HUES64 (cell line): Measurements from ENCODE around the gene EFCAB5. TPM values are rescaled to one million over a fixed set of nuclear protein-coding genes. Genes with fewer than 3 reads are reported as not detected.
"Not testable (repeated sequence)": the region's sequence is repeated elsewhere in the genome, so short reads cannot be mapped to it uniquely, and the experiment has no call there.

Experiments used
- H3K27ac ChIP-seq: 2 replicates; pipeline ENCODE4 v1.7.0; 2013; ENCODE audit warnings: low read depth, low read length, inconsistent platforms
- H3K27me3 ChIP-seq: 2 replicates; pipeline ENCODE4 v1.6.1; 2013; ENCODE audit warnings: mild to moderate bottlenecking, low read length; ENCODE audit not compliant: insufficient read depth
- H3K36me3 ChIP-seq: 2 replicates; pipeline ENCODE4 v1.6.1; 2013; ENCODE audit warnings: mild to moderate bottlenecking, low read length; ENCODE audit not compliant: insufficient read depth
- H3K4me1 ChIP-seq: 2 replicates; pipeline ENCODE4 v1.6.1; 2013; ENCODE audit warnings: mild to moderate bottlenecking, low read length, moderate library complexity; ENCODE audit not compliant: insufficient read depth
- H3K4me3 ChIP-seq: 2 replicates; pipeline ENCODE4 v1.5.1; 2013; ENCODE audit warnings: mild to moderate bottlenecking, low read length, moderate library complexity
- H3K9ac ChIP-seq: 2 replicates; pipeline ENCODE4 v1.6.1; 2013; ENCODE audit warnings: mild to moderate bottlenecking, low read depth, low read length
- H3K9me3 ChIP-seq: 2 replicates; pipeline ENCODE4 v1.6.1; 2013; ENCODE audit warnings: low read depth, low read length; ENCODE audit not compliant: insufficient read depth
- WGBS: fragments of 150-250, 120-280 bp; methylation state at CpG from one replicate; pipeline ENCODE4 v1.1.7; 2013; ENCODE audit warnings: missing lambda C conversion rate; 5-methylcytosine and 5-hydroxymethylcytosine counted together
- polyA plus RNA-seq, 2 experiments: library from polyadenylated mRNA; stranded (reverse); fragments of 50-300 nt; gene quantifications; one replicate each; pipeline ENCODE4 v1.2.3, GENCODE V29; 2013

The EFCAB5 gene
- not detected for polyA plus RNA-seq (2013, experiment 1 of 2)
- polyA plus RNA-seq (2013, experiment 2 of 2) = 0.51 TPM

GRCh38 chr17:29941334-29941733 lies at the start of gene EFCAB5:
TSS of gene EFCAB5 (plus strand) at chr17:29941634. CDS start at chr17:29941797, 163 bp downstream.
- H3K9ac ChIP-seq = no peak within 1 kb of the TSS
- H3K9me3 ChIP-seq = no peaks in the 10 kb centered on the region
- H3K36me3 ChIP-seq = no peaks in the 10 kb centered on the region
- H3K27me3 ChIP-seq = no peaks in the 10 kb centered on the region
- no peak within 1 kb of the TSS for H3K4me3 ChIP-seq
- H3K27ac ChIP-seq = no peak within 1 kb of the TSS
- WGBS = 100% methylated on average over 1 of the region's 1 CpG
- no peaks in the 10 kb centered on the region for H3K4me1 ChIP-seq

GRCh38 chr17:29892201-29892600 lies 49.2 kb upstream of the EFCAB5 start:
- Histone ChIP-seq H3K36me3 (no peaks in the 10 kb centered on the region), H3K9me3 (no peaks in the 10 kb centered on the region), H3K9ac (no peak overlapping the region), H3K4me3 (no peak overlapping the region), H3K27ac (no peak overlapping the region), H3K27me3 (no peaks in the 10 kb centered on the region), H3K4me1 (no peaks in the 10 kb centered on the region)

- H3K4me3 ChIP-seq, H3K4me1 ChIP-seq, H3K36me3 ChIP-seq, H3K27ac ChIP-seq, H3K9ac ChIP-seq, H3K9me3 ChIP-seq, H3K27me3 ChIP-seq: not testable (repeated sequence)
- 93% methylated on average over 4 of the region's 4 CpGs for WGBS
Observed at GRCh38 chr17:29897136-29897535, 44.3 kb upstream of the EFCAB5 start.

- WGBS = 100% methylated on average over 1 of the region's 2 CpGs
Observed at GRCh38 chr17:29903471-29903870, 38.0 kb upstream of the EFCAB5 start.

GRCh38 chr17:29905086-29905878 lies 36.2 kb upstream of the EFCAB5 start:
- H3K4me1 ChIP-seq = no peaks in the 10 kb centered on the region
- peaks cover 12% of the 10 kb centered on the region for H3K9me3 ChIP-seq
- H3K4me3 ChIP-seq = no peak overlapping the region
- no peak overlapping the region for H3K9ac ChIP-seq
- WGBS = 94% methylated on average over 3 of the region's 3 CpGs
- no peak overlapping the region for H3K27ac ChIP-seq
- no peaks in the 10 kb centered on the region for H3K36me3 ChIP-seq
- H3K27me3 ChIP-seq = no peaks in the 10 kb centered on the region

More at GRCh38 chr17:29903471-29903870, 38.0 kb upstream of the EFCAB5 start:
- Histone ChIP-seq H3K9ac (no peak overlapping the region), H3K4me1 (no peaks in the 10 kb centered on the region), H3K9me3 (peaks cover 12% of the 10 kb centered on the region), H3K27ac (no peak overlapping the region), H3K27me3 (no peaks in the 10 kb centered on the region), H3K36me3 (no peaks in the 10 kb centered on the region), H3K4me3 (no peak overlapping the region)

GRCh38 chr17:29905879-29906167 lies 35.6 kb upstream of the EFCAB5 start:
- H3K9me3 ChIP-seq = peaks cover 12% of the 10 kb centered on the region
- no peak overlapping the region for H3K27ac ChIP-seq
- WGBS = 94% methylated on average over 3 of the region's 3 CpGs
- no peak overlapping the region for H3K9ac ChIP-seq
- no peaks in the 10 kb centered on the region for H3K4me1 ChIP-seq
- H3K27me3 ChIP-seq = no peaks in the 10 kb centered on the region
- H3K4me3 ChIP-seq = no peak overlapping the region
- H3K36me3 ChIP-seq = no peaks in the 10 kb centered on the region

GRCh38 chr17:29906969-29907368 lies 34.5 kb upstream of the EFCAB5 start:
- Histone ChIP-seq H3K27ac (no peak overlapping the region), H3K9me3 (peaks cover 12% of the 10 kb centered on the region), H3K4me3 (no peak overlapping the region), H3K9ac (no peak overlapping the region), H3K36me3 (no peaks in the 10 kb centered on the region), H3K4me1 (no peaks in the 10 kb centered on the region), H3K27me3 (no peaks in the 10 kb centered on the region)
- WGBS = 100% methylated on average over 1 of the region's 2 CpGs

GRCh38 chr17:29909236-29910003 lies 32.0 kb upstream of the EFCAB5 start:
- Histone ChIP-seq H3K4me3 (no peak overlapping the region), H3K9ac (no peak overlapping the region), H3K27ac (no peak overlapping the region), H3K27me3 (no peaks in the 10 kb centered on the region), H3K36me3 (no peaks in the 10 kb centered on the region), H3K4me1 (no peaks in the 10 kb centered on the region), H3K9me3 (peaks cover 12% of the 10 kb centered on the region)
- 95% methylated on average over 5 of the region's 6 CpGs for WGBS

- H3K27me3 ChIP-seq = no peaks in the 10 kb centered on the region
- no peak overlapping the region for H3K4me3 ChIP-seq
- no peaks in the 10 kb centered on the region for H3K4me1 ChIP-seq
- H3K9me3 ChIP-seq = 0 out of 2 replicates have a peak, but pooled peaks cover under 1% of the 10 kb centered on the region
- H3K27ac ChIP-seq = no peak overlapping the region
- no peaks in the 10 kb centered on the region for H3K36me3 ChIP-seq
- H3K9ac ChIP-seq = no peak overlapping the region
Observed at GRCh38 chr17:29911641-29912177, 29.7 kb upstream of the EFCAB5 start.

GRCh38 chr17:29914819-29915537 lies 26.5 kb upstream of the EFCAB5 start:
- no peak overlapping the region for H3K9ac ChIP-seq
- H3K27ac ChIP-seq = no peak overlapping the region
- no peaks in the 10 kb centered on the region for H3K9me3 ChIP-seq
- H3K4me3 ChIP-seq = no peak overlapping the region
- no peaks in the 10 kb centered on the region for H3K27me3 ChIP-seq
- WGBS = 94% methylated on average over 1 of the region's 2 CpGs
- no peaks in the 10 kb centered on the region for H3K36me3 ChIP-seq
- H3K4me1 ChIP-seq = no peaks in the 10 kb centered on the region; the same call in 1 of the 2 replicates

- Histone ChIP-seq H3K4me3 (no peak overlapping the region), H3K27ac (no peak overlapping the region), H3K27me3 (no peaks in the 10 kb centered on the region), H3K4me1 (no peaks in the 10 kb centered on the region; the same call in 1 of the 2 replicates), H3K36me3 (no peaks in the 10 kb centered on the region), H3K9me3 (no peaks in the 10 kb centered on the region), H3K9ac (no peak overlapping the region)
- whole genome bisulfite sequencing = 100% methylated on average over 1 of the region's 1 CpG
Observed at GRCh38 chr17:29918016-29918415, 23.4 kb upstream of the EFCAB5 start.
